Hematopoietic multipotent progenitor cell treated with erythropoietin and hydrocortisone succinate and interleukin-3 and kit ligand, for 8 days (in vitro differentiated cells): ENCODE data around the gene EXOC6B.
"Not testable (repeated sequence)": the region's sequence is repeated elsewhere in the genome, so short reads cannot be mapped to it uniquely, and the experiment has no call there.

Source experiments
- DNase-seq: peaks from one replicate; pipeline ENCODE4 v3.0.0-alpha.2; 2015

Gene EXOC6B

DNA sequence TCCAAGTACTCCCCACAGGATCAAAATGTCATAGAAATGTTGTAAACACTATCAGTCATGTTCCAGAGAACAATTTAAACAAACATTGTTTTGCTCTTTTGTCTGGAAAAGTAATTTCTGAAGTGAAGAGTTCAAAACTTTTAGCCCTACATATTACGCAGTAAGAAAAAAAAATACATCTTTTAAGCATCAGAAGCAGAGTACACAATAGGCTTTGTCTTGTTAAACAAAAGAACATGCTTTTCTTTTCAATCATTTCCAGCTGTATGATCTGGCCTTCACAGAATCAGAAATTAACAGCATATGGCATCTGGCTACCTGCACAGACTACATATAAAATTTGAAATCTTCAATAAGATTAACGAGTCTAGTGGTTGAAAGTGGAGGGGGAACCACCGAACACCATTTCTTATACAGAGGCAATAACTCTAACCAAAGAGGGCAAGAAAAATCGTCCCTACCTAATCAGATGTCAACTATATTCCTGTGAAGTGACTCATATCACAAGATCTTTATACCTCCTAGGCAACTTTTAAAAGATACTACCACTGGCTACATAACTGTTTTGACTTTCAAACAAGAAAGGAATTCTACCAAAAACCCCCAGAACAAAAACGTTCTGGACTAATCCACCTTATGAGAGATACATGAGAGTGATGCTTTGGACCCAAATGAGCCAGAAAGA is 149.3 kb downstream of the EXOC6B start:
- DNase-seq = no peak

- DNase-seq = no peak
These were observed 150.6 kb downstream of the EXOC6B start for GRCh38 chr2:72674982-72675915.

DNA sequence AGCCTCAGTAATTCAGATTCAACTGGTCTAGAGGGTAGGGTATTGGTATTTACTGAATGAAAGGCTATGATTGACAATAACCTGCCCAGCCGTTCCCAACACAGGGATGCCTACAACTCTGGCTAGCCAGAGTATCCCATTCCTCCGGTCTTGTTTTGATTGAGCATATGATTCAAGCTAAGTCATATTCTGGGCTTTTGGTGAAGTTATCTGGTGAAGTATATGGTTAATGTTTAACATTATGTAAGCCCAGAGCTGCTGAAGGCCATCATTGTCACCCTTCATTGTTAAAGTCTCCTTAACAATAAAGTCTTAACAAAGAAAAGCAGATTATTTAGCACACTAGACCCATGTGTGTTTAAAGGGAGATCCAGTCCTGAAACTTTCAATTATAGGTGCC is 152.6 kb downstream of the EXOC6B start:
- DNase-seq = no peak

DNA sequence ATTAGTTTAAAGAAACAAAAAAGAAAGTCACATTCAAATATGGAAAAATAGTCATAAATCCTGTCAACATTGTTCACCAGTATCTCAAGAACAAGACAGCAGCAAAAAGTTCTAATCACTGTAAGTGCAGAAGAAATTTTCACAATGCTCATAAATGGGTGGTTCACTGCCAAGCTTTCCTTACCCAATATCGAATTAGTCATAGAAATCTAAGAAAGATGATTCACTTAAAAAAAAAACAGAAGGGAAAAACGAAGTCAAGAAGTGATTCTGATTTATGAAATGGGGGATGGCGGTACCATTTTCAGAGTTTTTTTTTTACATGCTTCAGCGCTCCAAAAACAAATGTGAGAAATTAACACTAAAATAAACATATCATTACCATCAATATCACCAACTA is 156.7 kb downstream of the EXOC6B start:
- no peak for DNase-seq

GRCh38 chr2:72668647-72669046 is 157.2 kb downstream of the EXOC6B start:
- DNase-seq = no peak

- no peak for DNase-seq
These were observed 160.4 kb downstream of the EXOC6B start for GRCh38 chr2:72665448-72665847.

- DNase-seq = no peak
These were observed 163.8 kb downstream of the EXOC6B start for GRCh38 chr2:72661985-72662384.

DNA sequence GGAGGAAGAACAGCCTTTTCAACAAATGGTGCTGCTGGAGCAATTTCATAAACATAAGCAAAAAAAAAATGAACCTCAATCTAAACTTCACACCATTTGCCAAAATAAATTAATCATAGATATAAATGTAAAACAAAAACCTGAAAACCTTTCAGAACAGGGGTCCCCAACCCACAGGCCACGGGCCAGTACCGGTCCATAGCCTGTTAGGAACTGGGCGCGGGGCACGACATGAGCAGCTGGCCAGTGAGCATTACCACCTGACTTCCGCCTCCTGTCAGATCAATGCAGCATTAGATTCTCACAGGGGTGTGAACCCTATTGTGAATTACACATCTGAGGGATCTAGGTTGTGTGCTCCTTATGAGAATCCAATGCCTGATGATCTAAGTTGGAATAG is 176.0 kb downstream of the EXOC6B start:
- no peak for DNase-seq

GRCh38 chr2:72641221-72641620 is 184.6 kb downstream of the EXOC6B start:
- DNase-seq = not testable (repeated sequence)

- DNase-seq = no peak
These were observed 187.1 kb downstream of the EXOC6B start for GRCh38 chr2:72638600-72639211.

- DNase-seq = no peak
These were observed 189.6 kb downstream of the EXOC6B start for GRCh38 chr2:72636210-72636609.

DNA sequence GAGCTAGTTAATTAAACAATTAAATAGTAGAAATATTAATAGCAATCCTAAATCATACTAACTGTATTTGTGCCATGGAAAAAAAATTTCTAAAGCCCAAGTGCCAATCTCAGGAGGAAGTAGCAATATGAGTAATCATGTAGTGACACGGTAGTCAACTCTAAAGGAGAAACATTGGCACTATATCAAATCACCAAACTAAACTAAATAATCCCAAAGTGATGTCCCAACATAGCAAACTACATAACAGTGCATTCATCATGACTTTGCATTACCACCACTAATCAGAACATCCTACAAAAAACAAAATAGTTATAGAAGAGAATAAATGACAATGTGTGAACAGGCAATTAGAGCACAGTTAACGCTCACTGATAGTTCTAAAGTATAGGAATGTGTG is 195.1 kb downstream of the EXOC6B start:
- DNase-seq = no peak

GRCh38 chr2:72629062-72629461 is 196.8 kb downstream of the EXOC6B start:
- no peak for DNase-seq

DNA sequence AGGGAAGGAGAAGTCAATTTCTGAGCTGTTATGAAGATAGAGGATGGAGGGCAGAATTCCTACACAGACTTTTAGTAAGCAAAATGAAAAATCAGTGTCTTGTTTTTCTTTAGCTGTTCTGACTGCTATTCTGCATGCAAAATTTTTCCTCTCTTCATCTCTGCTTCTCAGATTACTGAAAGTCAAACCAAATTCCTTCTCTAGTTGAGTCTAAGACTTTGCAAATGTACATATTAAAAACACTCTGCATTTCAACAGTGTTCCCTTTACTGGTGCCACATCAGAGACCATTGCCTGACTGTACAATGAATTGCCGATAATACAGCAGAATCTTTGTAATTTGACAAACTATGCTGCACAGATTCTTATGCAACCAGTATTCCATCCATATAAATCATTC is 198.8 kb downstream of the EXOC6B start:
- no peak for DNase-seq

DNA sequence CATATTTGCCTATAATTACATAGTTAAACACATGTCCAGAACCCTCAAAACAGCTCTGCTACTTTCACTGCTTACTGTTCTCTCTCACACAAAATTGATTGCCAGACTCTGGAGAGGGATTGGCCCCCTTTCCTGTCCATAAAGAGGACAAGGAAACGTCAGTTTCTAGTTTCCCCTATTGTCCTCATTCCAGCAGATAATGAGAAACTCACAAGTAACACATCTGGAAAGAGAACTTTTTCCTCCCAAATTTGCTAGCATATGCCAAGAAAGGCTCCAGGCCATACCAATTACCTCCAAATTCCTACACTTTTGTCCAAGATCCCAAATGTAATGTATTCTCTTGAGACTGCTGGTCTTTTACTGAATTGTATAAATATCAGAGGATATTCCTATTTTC is 200.5 kb downstream of the EXOC6B start:
- no peak for DNase-seq

DNA sequence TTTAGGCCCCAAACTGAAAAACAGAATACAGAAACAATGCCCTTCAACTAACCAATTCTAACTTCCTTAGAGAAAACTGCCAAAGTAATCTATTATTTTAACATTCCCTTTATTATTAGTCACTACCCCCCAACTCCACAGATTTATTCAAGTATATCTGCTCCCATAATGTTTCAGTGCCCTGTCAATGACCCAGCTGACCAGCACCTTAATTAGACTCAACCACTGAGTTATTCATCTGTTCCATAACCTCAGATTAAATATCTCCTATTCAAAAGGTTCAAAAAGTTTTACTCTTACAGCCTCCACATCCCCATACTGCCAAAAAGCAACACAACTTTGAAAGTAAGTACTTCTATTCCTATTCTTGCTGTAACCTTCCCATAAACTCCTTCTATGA is 202.4 kb downstream of the EXOC6B start:
- no peak for DNase-seq

- no peak for DNase-seq
These were observed 206.2 kb downstream of the EXOC6B start for GRCh38 chr2:72619626-72620025.

GRCh38 chr2:72613931-72614330 is 211.9 kb downstream of the EXOC6B start:
- no peak for DNase-seq

DNA sequence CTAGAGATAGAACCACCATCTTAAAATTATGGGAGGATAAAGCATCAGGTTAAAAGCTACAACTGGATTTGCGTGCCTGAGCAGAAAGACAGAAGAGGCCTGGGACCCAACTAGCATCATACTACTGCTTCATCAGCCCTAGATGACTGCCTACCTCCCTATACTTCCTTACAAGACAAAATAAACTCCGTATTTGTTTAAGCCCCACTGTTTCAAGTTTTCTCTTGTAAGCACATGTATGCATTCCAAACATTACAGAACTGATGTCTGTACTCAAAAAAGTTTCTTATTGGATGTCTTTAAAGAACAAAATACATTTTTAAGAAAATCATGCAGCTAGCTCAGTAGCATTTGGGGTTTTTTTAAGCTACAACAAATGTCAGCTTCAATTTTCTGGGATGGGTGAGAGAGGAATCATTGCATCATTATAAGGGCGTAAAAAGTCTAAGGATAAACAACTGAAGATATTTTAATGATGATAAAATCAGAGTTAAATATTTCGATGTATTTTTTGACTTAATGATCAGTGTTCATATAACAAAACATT is 213.1 kb downstream of the EXOC6B start:
- DNase-seq = no peak

DNA sequence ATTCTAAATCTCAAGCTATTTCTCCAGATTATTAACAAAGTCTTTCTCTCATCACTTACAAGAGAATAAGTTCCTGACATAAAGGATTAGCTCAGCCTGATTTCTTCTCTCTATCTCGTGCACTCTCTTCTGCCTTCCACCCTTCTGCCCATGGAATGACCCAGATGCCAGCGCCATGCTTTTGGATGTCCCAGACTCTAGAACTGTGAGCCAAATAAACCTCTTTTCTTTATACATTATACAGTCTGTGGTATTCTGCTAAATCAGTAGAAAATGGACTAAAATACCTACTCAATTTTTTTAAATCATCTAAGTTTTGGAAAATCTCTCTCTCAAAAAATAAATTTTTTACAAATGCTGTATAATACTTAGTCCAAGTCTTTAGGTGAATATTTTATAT is 218.6 kb downstream of the EXOC6B start:
- no peak for DNase-seq

DNA sequence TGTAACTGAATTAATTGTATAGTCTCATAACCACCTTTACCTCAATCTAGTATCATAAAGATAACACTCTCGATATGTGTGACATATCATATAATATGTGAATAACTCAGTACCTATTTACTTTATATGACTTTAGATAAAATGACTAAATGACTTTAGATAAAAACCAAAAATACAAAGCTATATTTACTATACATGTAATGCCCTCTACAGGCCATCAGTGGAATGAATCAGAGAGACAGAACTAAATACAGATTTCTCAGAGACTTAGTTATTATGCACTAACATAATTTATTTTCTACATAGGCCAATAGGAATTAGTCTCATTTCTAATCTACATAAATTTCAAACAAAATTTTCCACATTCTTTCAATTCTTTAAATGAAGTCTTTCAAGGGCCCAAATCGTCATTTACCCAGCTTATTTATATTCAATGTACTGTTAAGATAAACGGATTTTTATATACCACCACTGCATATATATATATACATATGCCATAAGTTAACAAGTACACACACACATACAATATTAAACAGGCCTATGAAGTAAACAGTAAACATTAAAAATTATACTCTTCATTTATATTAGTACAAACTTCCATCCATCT is 219.9 kb downstream of the EXOC6B start:
- DNase-seq = peak; percentile 32

GRCh38 chr2:72604468-72604867 is 221.4 kb downstream of the EXOC6B start:
- DNase-seq = no peak

DNA sequence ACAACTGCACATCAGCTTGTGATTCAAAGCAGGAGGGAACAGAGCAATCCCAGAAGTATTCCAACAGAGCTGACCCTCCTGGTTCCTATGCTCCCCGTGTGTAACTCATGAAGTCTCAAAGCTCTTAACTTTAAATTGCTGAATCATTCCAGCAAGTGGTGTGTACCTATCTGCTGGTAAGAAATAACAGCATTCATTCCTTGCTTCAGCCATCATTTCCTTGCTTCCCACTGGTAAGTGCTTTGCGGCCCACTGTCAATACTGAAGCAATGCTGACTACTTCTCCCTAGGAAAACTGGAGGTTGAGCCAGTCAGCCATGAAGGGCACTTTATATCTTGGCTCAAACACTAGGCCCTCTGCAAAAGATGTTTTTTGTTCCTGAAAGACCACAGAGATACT is 222.4 kb downstream of the EXOC6B start:
- no peak for DNase-seq
